Mucosa of stomach (tissue), 1 donor: ENCODE data around the gene CASP8AP2.
A peak's percentile ranks its signal among the peaks of the same experiment; 100 is the strongest.
"Not testable (repeated sequence)": the region's sequence is repeated elsewhere in the genome, so short reads cannot be mapped to it uniquely, and the experiment has no call there.

Source experiments
- H3K27me3 ChIP-seq: one replicate; pipeline ENCODE4 v1.7.0; 2013; ENCODE audit warnings: mild to moderate bottlenecking, low read length; ENCODE audit not compliant: control insufficient read depth, insufficient read depth
- H3K36me3 ChIP-seq: one replicate; pipeline ENCODE4 v1.7.0; 2013; ENCODE audit warnings: low read length; ENCODE audit not compliant: control insufficient read depth, insufficient read depth
- H3K4me1 ChIP-seq: one replicate; pipeline ENCODE4 v1.7.0; 2013; ENCODE audit warnings: mild to moderate bottlenecking, low read length; ENCODE audit not compliant: control insufficient read depth, insufficient read depth
- H3K4me3 ChIP-seq: one replicate; pipeline ENCODE4 v1.7.0; 2013; ENCODE audit warnings: low read length
- H3K9ac ChIP-seq: one replicate; pipeline ENCODE4 v1.7.0; 2013; ENCODE audit warnings: mild to moderate bottlenecking, low read length, moderate library complexity
- H3K9me3 ChIP-seq: one replicate; pipeline ENCODE4 v1.7.0; 2013; ENCODE audit warnings: mild to moderate bottlenecking, low read length, moderate library complexity; ENCODE audit not compliant: control insufficient read depth
- donor health status: Pancreatic carcinoma.

Gene CASP8AP2

GRCh38 chr6:89797317-89797716 is 32.4 kb upstream of the CASP8AP2 start:
- Histone ChIP-seq H3K9ac (no peak overlapping the region), H3K4me3 (no peak overlapping the region), H3K36me3 (no peaks in the 10 kb centered on the region), H3K27me3 (no peaks in the 10 kb centered on the region), H3K9me3 (no peaks in the 10 kb centered on the region), H3K4me1 (no peaks in the 10 kb centered on the region)

GRCh38 chr6:89799096-89799495 is 30.6 kb upstream of the CASP8AP2 start:
- Histone ChIP-seq H3K9me3 (no peaks in the 10 kb centered on the region), H3K36me3 (no peaks in the 10 kb centered on the region), H3K4me3 (no peak overlapping the region)

GRCh38 chr6:89799756-89800155 is 29.9 kb upstream of the CASP8AP2 start:
- no peaks in the 10 kb centered on the region for H3K4me1 ChIP-seq
- no peaks in the 10 kb centered on the region for H3K9me3 ChIP-seq
- H3K9ac ChIP-seq = no peak overlapping the region
- H3K27me3 ChIP-seq = no peaks in the 10 kb centered on the region
- H3K36me3 ChIP-seq = no peaks in the 10 kb centered on the region
- no peak overlapping the region for H3K4me3 ChIP-seq

More at GRCh38 chr6:89799096-89799495, 30.6 kb upstream of the CASP8AP2 start:
- no peaks in the 10 kb centered on the region for H3K4me1 ChIP-seq
- H3K9ac ChIP-seq = no peak overlapping the region
- H3K27me3 ChIP-seq = no peaks in the 10 kb centered on the region

GRCh38 chr6:89803271-89803670 is 26.4 kb upstream of the CASP8AP2 start:
- Histone ChIP-seq H3K36me3 (no peaks in the 10 kb centered on the region), H3K27me3 (no peaks in the 10 kb centered on the region), H3K9me3 (no peaks in the 10 kb centered on the region), H3K4me1 (no peaks in the 10 kb centered on the region), H3K4me3 (no peak overlapping the region), H3K9ac (no peak overlapping the region)

- H3K9ac ChIP-seq = no peak overlapping the region
- no peaks in the 10 kb centered on the region for H3K4me1 ChIP-seq
- no peak overlapping the region for H3K4me3 ChIP-seq
- H3K36me3 ChIP-seq = no peaks in the 10 kb centered on the region
- H3K27me3 ChIP-seq = no peaks in the 10 kb centered on the region
- no peaks in the 10 kb centered on the region for H3K9me3 ChIP-seq
Measured at GRCh38 chr6:89805814-89806371, 23.8 kb upstream of the CASP8AP2 start.

GRCh38 chr6:89807581-89807980 is 22.1 kb upstream of the CASP8AP2 start:
- no peaks in the 10 kb centered on the region for H3K36me3 ChIP-seq
- no peaks in the 10 kb centered on the region for H3K9me3 ChIP-seq
- H3K27me3 ChIP-seq = no peaks in the 10 kb centered on the region
- H3K4me1 ChIP-seq = no peaks in the 10 kb centered on the region
- no peak overlapping the region for H3K9ac ChIP-seq
- H3K4me3 ChIP-seq = no peak overlapping the region

- H3K4me3 ChIP-seq, H3K36me3 ChIP-seq, H3K27me3 ChIP-seq, H3K4me1 ChIP-seq, H3K9me3 ChIP-seq, H3K9ac ChIP-seq: not testable (repeated sequence)
Measured at GRCh38 chr6:89813422-89813821, 16.3 kb upstream of the CASP8AP2 start.

GRCh38 chr6:89817481-89817880 is 12.2 kb upstream of the CASP8AP2 start:
- Histone ChIP-seq H3K4me3 (no peak overlapping the region), H3K36me3 (no peaks in the 10 kb centered on the region), H3K27me3 (no peaks in the 10 kb centered on the region), H3K9ac (no peak overlapping the region), H3K9me3 (no peaks in the 10 kb centered on the region), H3K4me1 (peaks cover 4% of the 10 kb centered on the region)

GRCh38 chr6:89818977-89819335 is 10.7 kb upstream of the CASP8AP2 start:
- Histone ChIP-seq H3K4me3 (peak overlapping the region; percentile 90), H3K27me3 (no peaks in the 10 kb centered on the region), H3K9ac (peak overlapping the region; percentile 72), H3K4me1 (peaks cover 4% of the 10 kb centered on the region), H3K9me3 (no peaks in the 10 kb centered on the region), H3K36me3 (no peaks in the 10 kb centered on the region)

GRCh38 chr6:89819336-89820130 is 10.1 kb upstream of the CASP8AP2 start, which contains the start of gene MDN1:
Gene MDN1 (minus strand): TSS chr6:89819794. CDS start chr6:89819607, 187 bp downstream.
- no peaks in the 10 kb centered on the region for H3K9me3 ChIP-seq
- H3K36me3 ChIP-seq = no peaks in the 10 kb centered on the region

GRCh38 chr6:89826029-89826528 is 3.6 kb upstream of the CASP8AP2 start:
- no peak overlapping the region for H3K4me3 ChIP-seq
- H3K9me3 ChIP-seq = no peaks in the 10 kb centered on the region
- no peaks in the 10 kb centered on the region for H3K36me3 ChIP-seq
- H3K27me3 ChIP-seq = no peaks in the 10 kb centered on the region
- no peak overlapping the region for H3K9ac ChIP-seq
- H3K4me1 ChIP-seq = peaks cover 7% of the 10 kb centered on the region

More at GRCh38 chr6:89819336-89820130, 10.1 kb upstream of the CASP8AP2 start, which contains the start of gene MDN1:
- Histone ChIP-seq H3K9ac (peak within 1 kb of the TSS; percentile 72), H3K4me3 (peak within 1 kb of the TSS; percentile 90), H3K27me3 (no peaks in the 10 kb centered on the region), H3K4me1 (peaks cover 4% of the 10 kb centered on the region)

- H3K9me3 ChIP-seq, H3K4me1 ChIP-seq, H3K36me3 ChIP-seq, H3K27me3 ChIP-seq: not testable (repeated sequence)
- peak overlapping the region; percentile 94 for H3K4me3 ChIP-seq
- peak overlapping the region; percentile 93 for H3K9ac ChIP-seq
Measured at GRCh38 chr6:89828475-89828987, 1.1 kb upstream of the CASP8AP2 start.
